Measurements from ENCODE around the gene NDUFAF7.
"Not testable (repeated sequence)": the region's sequence is repeated elsewhere in the genome, so short reads cannot be mapped to it uniquely, and the experiment has no call there.

The NDUFAF7 gene

DNA sequence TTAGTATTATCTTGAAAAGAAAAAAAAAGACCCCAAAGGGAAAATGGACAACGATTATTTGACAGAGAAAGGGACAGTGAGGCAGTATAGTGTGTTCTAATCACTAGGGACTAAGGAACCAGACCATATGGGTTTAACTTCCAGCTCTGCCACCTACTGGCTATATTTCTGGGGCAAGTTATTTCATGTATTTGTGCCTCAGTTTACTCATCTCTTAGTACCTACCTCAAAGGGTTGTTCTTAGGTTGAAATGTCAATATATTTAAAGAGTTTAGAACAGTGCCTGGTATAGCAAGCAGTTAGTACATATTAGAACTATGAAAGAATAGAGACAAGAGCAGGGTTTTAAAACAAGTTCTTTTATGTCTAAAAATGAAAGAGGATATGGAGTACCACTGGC lies 50.5 kb downstream of the NDUFAF7 start:
- H3K4me3 ChIP-seq (ENCODE audit: low read depth, low read length), result no peak overlapping the region

DNA sequence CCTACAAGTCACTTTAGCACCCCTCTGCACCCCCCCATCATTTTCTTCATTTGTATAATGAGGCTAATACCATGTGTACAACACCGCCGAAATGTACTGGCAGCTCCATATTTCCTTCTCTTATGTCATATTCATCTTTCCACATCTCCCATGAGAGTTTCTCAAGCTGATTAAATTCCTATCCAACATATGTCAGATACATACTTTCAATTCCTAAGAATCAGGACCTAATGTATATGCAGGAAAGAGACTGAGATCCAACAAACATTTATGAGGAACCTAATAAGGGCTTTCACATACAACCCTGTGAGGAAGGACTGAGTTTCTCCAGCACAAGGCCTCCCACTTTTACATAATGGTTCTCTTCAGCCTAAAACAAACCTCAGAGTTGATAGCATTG lies 51.3 kb downstream of the NDUFAF7 start:
- H3K4me3 ChIP-seq (ENCODE audit: low read depth, low read length), result no peak overlapping the region

- H3K4me3 ChIP-seq (ENCODE audit: low read depth, low read length), result no peak overlapping the region
Measured at GRCh38 chr2:37283207-37283606, 51.7 kb downstream of the NDUFAF7 start.

- H3K4me3 ChIP-seq (ENCODE audit: low read depth, low read length), result no peak overlapping the region
Measured at GRCh38 chr2:37284381-37284780, 52.9 kb downstream of the NDUFAF7 start.

GRCh38 chr2:37287966-37288365 lies 56.5 kb downstream of the NDUFAF7 start:
- H3K4me3 ChIP-seq (ENCODE audit: low read depth, low read length), result no peak overlapping the region

GRCh38 chr2:37291680-37292079 lies 60.2 kb downstream of the NDUFAF7 start:
- H3K4me3 ChIP-seq (ENCODE audit: low read depth, low read length), result no peak overlapping the region

- H3K4me3 ChIP-seq (ENCODE audit: low read depth, low read length), result not testable (repeated sequence)
Measured at GRCh38 chr2:37294858-37295257, 63.4 kb downstream of the NDUFAF7 start.

- H3K4me3 ChIP-seq (ENCODE audit: low read depth, low read length), result no peak overlapping the region
Measured at GRCh38 chr2:37295469-37296073, 64.1 kb downstream of the NDUFAF7 start.

DNA sequence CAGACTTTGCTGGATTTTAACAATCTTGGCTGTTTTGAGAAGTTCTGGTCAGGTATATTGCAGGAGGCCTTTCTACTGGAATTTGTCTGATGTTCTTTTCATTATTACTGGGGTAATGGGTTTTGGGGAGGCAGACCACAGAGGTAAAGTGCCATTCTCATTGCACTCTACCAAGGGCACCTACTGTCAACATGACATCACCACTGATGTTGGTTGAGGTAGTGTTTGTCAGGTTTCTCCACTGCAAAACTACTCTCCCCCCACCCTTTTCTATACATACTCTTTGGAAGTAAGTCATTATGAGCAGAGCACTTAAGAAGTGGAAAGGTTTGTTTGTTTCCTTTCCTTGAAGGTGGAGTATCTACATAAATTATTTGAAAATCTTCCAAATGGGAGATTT lies 66.2 kb downstream of the NDUFAF7 start:
- no peak overlapping the region for H3K4me3 ChIP-seq (ENCODE audit: low read depth, low read length)
